ENCODE results near the gene ZNF738. TPM values are rescaled to one million over a fixed set of nuclear protein-coding genes. Genes with fewer than 3 reads are reported as not detected.

The ZNF738 gene
- total and polyA plus RNA-seq, 2 donors (not counting 3 experiments of a cell fraction or from before 2014, with no cell fraction given): 10.1 to 14.8 TPM

Other genes with a start within 250 kb of the ZNF738 start
- 10.7 and 12.0 TPM in 2 replicates for gene ZNF431, start 217.0 kb upstream of the ZNF738 start, total RNA-seq
- 1.8 and 3.5 TPM in 2 replicates for gene ZNF431, start 217.0 kb upstream of the ZNF738 start, polyA plus RNA-seq
- gene ZNF708, start 29.6 kb upstream of the ZNF738 start, total RNA-seq: 8.1 and 10.4 TPM in 2 replicates
- 0.99 and 1.7 TPM in 2 replicates for gene ZNF708, start 29.6 kb upstream of the ZNF738 start, polyA plus RNA-seq
- gene ZNF493, start 38.1 kb downstream of the ZNF738 start, total RNA-seq: 8.0 and 9.5 TPM in 2 replicates
- gene ZNF493, start 38.1 kb downstream of the ZNF738 start, polyA plus RNA-seq: 2.4 and 2.6 TPM in 2 replicates
- gene ZNF429, start 146.6 kb downstream of the ZNF738 start, total RNA-seq: 2.4 and 2.6 TPM in 2 replicates
- 2.1 and 3.3 TPM in 2 replicates for gene ZNF429, start 146.6 kb downstream of the ZNF738 start, polyA plus RNA-seq